GM19193 (cell line): Measurements from ENCODE around the gene S100A8.

Source experiments
- POLR2A ChIP-seq: IDR thresholded peaks from 4 replicates; pipeline ENCODE4 v1.6.1; 2011; ENCODE audit not compliant: insufficient read depth, insufficient read length; ENCODE audit errors: extremely low read depth

Gene S100A8

GRCh38 chr1:153390938-153391710, at the start of gene S100A8:
Gene S100A8 (minus strand): TSS chr1:153391073. CDS start chr1:153390535, 538 bp downstream.
- no peak for TF ChIP-seq POLR2A

- TF ChIP-seq POLR2A: no peak
Measured at GRCh38 chr1:153439273-153439672, 48.4 kb upstream of the S100A8 start.

GRCh38 chr1:153438599-153438998, 47.7 kb upstream of the S100A8 start:
- no peak for TF ChIP-seq POLR2A

- TF ChIP-seq POLR2A: no peak
Measured at GRCh38 chr1:153437236-153437635, 46.4 kb upstream of the S100A8 start.

GRCh38 chr1:153434746-153435455, 44.0 kb upstream of the S100A8 start:
- TF ChIP-seq POLR2A: no peak

GRCh38 chr1:153432874-153433681, 42.2 kb upstream of the S100A8 start:
- no peak for TF ChIP-seq POLR2A

- no peak for TF ChIP-seq POLR2A
Measured at GRCh38 chr1:153431928-153432327, 41.1 kb upstream of the S100A8 start.

GRCh38 chr1:153431427-153431826, 40.6 kb upstream of the S100A8 start:
- TF ChIP-seq POLR2A: no peak

GRCh38 chr1:153431002-153431401, 40.1 kb upstream of the S100A8 start:
- no peak for TF ChIP-seq POLR2A

- no peak for TF ChIP-seq POLR2A
Measured at GRCh38 chr1:153430561-153430960, 39.7 kb upstream of the S100A8 start.

GRCh38 chr1:153430166-153430553, 39.3 kb upstream of the S100A8 start:
- no peak for TF ChIP-seq POLR2A

GRCh38 chr1:153429266-153430165, 38.6 kb upstream of the S100A8 start:
- no peak for TF ChIP-seq POLR2A

- no peak for TF ChIP-seq POLR2A
Measured at GRCh38 chr1:153428791-153429190, 37.9 kb upstream of the S100A8 start.

GRCh38 chr1:153428073-153428638, 37.3 kb upstream of the S100A8 start:
- no peak for TF ChIP-seq POLR2A

- no peak for TF ChIP-seq POLR2A
Measured at GRCh38 chr1:153426809-153427208, 35.9 kb upstream of the S100A8 start.
